WERI-Rb-1 (cell line): ENCODE data around the gene ATP1B1.

Experiments used
- DNase-seq: peaks from one replicate; pipeline ENCODE4 v3.0.0-alpha.2; 2020
- H3K27ac ChIP-seq: fragments of 250-450 bp; sonication (Bioruptor Pico); 2 replicates; pipeline ENCODE4 v1.5.1; 2020; ENCODE audit warnings: mild to moderate bottlenecking, moderate library complexity
- H3K27me3 ChIP-seq: fragments of 250-450 bp; sonication (Bioruptor Pico); 2 replicates; pipeline ENCODE4 v1.5.1; 2021; ENCODE audit warnings: mild to moderate bottlenecking, low read depth, moderate library complexity; ENCODE audit not compliant: insufficient read depth, severe bottlenecking
- H3K36me3 ChIP-seq: fragments of 250-450 bp; sonication (Bioruptor Pico); 2 replicates; pipeline ENCODE4 v1.5.1; 2020; ENCODE audit warnings: mild to moderate bottlenecking, moderate library complexity
- H3K4me3 ChIP-seq: 2 replicates; pipeline ENCODE4 v1.5.1; 2011; ENCODE audit warnings: low read depth, mild to moderate bottlenecking, control low read depth, low read length
- H3K9me3 ChIP-seq: fragments of 250-450 bp; sonication (Bioruptor Pico); 2 replicates; pipeline ENCODE4 v1.5.1; 2021; ENCODE audit warnings: mild to moderate bottlenecking, moderate library complexity; ENCODE audit not compliant: severe bottlenecking
- CTCF ChIP-seq: IDR thresholded peaks from 2 replicates; pipeline ENCODE4 v1.5.1; 2011; ENCODE audit warnings: low read depth, mild to moderate bottlenecking, control low read depth, inconsistent platforms, low read length

ATP1B1 gene

DNA sequence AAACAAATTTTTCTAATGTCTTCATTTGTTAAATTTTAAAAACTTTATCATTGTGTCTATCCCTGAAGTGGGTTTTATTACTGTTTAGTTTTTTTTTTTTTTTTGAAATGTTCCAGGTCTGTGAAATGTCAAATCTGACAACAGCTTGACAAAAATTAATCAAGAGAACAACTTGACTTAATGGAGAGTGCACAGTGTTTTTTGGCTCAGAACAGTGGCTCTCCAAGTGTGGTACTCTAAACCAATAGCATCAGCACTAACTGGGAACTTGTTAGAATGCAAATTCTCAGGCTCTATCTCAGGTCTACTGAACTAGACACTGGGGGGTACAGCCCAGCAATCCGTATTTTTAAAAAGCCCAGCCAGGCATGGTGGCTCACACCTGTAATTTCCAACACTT lies 49.2 kb downstream of the ATP1B1 start:
- DNase-seq: no peak
- H3K27ac ChIP-seq: no peak overlapping the region
- TF ChIP-seq CTCF: no peak
- no peak overlapping the region for H3K4me3 ChIP-seq
- no peaks in the 10 kb centered on the region for H3K27me3 ChIP-seq
- no peaks in the 10 kb centered on the region for H3K36me3 ChIP-seq
- H3K9me3 ChIP-seq: no peaks in the 10 kb centered on the region

DNA sequence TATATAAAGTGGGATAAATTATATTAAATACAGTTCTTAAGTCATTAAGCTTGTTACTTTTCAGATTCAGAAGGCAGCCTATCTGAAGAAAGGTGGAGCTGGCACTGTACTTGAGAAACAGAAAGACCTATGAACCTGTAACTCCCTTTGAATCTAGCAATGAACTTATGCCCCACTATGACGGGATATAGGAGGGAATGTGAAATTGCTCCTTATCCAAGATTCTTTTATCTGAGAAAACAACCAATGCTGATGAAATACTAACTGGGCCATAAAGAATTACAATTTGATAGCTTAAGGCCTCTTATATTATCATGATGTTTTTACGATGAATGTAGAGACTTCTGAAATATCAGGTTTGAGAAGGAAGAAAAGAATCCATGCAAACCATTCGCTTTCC lies 50.1 kb downstream of the ATP1B1 start:
- H3K27ac ChIP-seq: no peak overlapping the region
- H3K4me3 ChIP-seq: no peak overlapping the region
- no peak for DNase-seq
- H3K36me3 ChIP-seq: no peaks in the 10 kb centered on the region
- H3K27me3 ChIP-seq: no peaks in the 10 kb centered on the region
- TF ChIP-seq CTCF: no peak
- no peaks in the 10 kb centered on the region for H3K9me3 ChIP-seq

GRCh38 chr1:169160845-169161495 lies 54.5 kb downstream of the ATP1B1 start:
- no peak for TF ChIP-seq CTCF

DNA sequence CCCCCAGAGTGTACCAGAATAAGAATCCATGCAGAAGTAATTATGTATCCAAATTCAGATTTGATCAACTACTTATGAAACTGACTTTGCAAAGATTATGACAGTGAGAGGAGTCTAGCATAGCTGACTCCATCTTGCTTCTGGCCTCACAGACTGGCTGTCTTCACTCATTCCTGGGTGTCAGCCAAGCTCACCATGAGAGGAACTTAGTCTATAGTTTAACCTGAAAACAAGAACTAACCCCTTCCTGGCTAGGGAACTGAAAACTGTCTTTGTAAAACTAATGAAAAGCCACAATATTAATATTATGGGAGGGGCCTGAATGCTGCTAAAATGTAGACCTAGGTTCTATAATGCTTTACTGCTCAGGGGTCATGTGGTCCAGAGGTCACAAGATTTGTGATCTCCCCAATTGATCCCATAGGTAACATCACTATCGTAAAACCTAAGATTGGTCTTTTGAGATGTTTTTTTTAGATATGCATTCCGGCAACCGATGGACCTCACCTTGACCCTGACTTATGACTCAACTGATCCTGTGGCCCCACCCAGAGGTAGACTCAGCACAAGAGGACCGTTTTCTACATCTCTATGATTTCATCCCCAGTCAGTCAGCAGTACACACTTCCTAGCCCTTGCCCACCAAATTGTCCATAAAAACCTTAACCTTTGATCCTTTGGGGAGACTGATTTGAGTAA lies 55.2 kb downstream of the ATP1B1 start:
- TF ChIP-seq CTCF: no peak
- no peak overlapping the region for H3K4me3 ChIP-seq
- H3K27ac ChIP-seq: no peak overlapping the region
- DNase-seq: no peak
- H3K9me3 ChIP-seq: no peaks in the 10 kb centered on the region
- no peaks in the 10 kb centered on the region for H3K36me3 ChIP-seq
- H3K27me3 ChIP-seq: no peaks in the 10 kb centered on the region

More at GRCh38 chr1:169160845-169161495, 54.5 kb downstream of the ATP1B1 start:
- Histone ChIP-seq H3K9me3 (no peaks in the 10 kb centered on the region), H3K4me3 (no peak overlapping the region), H3K27ac (no peak overlapping the region), H3K36me3 (no peaks in the 10 kb centered on the region), H3K27me3 (no peaks in the 10 kb centered on the region)
- no peak for DNase-seq

GRCh38 chr1:169163059-169163458 lies 56.6 kb downstream of the ATP1B1 start:
- Histone ChIP-seq H3K36me3 (no peaks in the 10 kb centered on the region), H3K27ac (no peak overlapping the region), H3K27me3 (no peaks in the 10 kb centered on the region), H3K4me3 (no peak overlapping the region), H3K9me3 (no peaks in the 10 kb centered on the region)
- TF ChIP-seq CTCF: no peak
- no peak for DNase-seq
